GM21825 (cell line): Measurements from ENCODE around the gene LGALS9B.
"Not testable (repeated sequence)": the region's sequence is repeated elsewhere in the genome, so short reads cannot be mapped to it uniquely, and the experiment has no call there.

ENCODE experiments used
- ATAC-seq: cut with Tn5 transposase; IDR thresholded peaks from one replicate; pipeline ENCODE4 v1.9.1; 2021; ENCODE audit warnings: mild to moderate bottlenecking, moderate library complexity; ENCODE audit not compliant: unreplicated experiment

Gene LGALS9B

DNA sequence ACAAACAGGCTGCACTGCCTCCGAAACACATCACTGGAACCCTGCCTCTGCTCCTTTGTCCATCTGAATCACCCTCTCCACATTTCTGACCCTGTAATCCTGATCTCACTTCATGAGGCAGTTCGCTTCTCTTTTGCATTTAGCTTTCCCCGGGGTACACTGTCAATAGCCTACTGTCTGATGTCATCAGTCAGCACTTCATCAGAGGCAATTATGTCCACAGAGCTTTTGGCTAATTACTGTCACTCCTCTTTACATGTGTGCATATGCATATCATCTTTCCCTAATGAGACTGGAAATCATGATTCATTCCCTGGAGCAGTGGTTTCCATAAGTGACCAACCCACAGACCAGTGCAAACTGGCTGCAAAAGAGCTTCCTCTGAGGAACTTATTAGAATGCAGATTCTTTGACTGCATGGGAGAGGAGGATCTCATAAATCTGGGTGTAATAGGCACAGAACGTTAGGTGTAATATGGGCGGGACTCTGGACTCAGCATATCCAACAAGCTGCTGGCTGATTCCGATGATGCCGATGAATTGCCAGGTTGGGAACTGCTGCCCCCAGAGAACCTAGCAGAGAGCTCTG, 49.8 kb downstream of the LGALS9B start:
- ATAC-seq = not testable (repeated sequence)

- ATAC-seq = not testable (repeated sequence)
Observed at GRCh38 chr17:20416381-20416911, 50.9 kb downstream of the LGALS9B start.

DNA sequence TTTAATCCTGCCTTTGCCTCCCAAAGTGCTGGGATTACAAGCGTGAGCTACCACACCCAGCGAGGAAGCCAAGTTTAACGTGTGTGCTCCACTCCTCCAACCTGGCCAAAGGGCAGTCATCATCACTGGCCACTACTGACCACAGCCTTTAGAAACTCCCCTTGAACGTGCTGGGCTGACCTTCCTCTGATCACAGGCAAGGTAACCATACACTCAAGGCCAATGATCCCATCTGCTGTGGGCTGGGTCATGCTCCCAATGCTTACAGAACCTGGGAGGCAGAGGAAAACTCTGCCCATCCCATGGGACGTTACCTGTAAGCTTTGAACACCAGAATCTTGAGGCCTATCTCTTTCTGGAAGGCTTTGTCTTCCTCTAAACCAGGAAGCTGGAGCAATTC, 51.9 kb downstream of the LGALS9B start:
- ATAC-seq = not testable (repeated sequence)

DNA sequence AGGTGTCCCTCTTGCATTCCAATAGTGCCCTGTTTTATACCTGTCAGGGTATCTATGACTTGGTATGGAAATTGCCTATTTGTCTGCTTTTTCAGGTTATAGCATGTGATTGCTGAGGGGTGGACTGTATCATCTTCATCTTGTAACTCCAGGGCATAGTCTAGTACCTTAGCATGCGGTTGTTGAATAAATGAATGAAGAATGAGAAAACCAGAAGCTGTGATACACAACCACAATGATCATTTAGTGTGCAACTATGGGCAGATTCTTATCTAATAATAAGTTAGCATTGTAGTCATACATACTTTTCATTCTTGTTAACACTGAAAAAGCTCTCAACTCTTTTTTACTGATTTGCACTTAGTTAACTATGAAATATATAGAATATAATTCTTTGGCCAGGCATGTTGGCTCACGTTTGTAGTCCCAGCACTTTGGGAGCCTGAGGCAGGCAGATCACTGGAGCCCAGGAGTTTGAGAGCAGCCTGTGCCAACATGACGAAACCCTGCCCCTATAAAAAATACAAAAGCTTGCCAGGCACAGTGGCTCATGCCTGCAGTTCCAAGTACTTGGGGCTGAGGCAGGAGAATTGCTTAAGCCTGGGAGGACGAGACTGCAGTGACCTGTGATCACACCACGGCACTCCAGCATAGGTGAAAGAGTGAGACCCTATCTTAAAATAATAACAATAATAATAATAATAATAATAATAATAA, 65.9 kb downstream of the LGALS9B start:
- ATAC-seq = not testable (repeated sequence)

DNA sequence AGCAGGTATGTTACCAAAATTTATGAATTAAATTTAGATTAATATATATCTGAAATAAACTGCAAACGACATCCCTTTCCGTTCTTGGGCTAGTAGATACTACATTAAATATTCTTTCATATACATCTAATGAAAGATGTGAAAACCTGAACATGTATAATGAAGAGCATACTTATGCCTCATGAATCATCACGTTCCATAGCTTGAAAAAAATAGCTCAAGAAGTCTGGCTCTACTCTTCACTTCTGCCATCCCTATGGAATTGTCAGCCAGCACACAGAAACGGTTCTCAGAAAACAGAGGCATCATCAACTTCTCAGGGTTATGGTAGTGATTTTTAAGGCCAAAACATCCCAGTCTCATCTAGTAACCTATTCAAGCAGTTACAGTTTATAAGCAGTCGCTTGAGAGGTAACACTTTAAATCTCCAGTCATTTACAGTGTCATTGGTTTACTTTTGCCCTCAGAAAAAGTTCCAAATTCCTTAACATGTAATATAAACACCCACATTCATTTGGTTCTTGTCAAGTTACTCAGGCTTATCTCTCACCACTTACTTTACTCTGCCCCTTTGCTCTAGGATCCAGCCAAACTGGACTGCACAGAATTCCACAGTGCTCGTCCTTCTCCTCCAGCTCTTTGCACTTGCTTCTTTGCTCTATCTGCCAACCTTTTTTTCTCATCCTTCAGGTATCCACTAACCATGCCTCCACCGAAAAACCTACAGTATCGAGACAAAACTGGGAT, 66.6 kb downstream of the LGALS9B start:
- ATAC-seq = not testable (repeated sequence)
